NCI-H187 (cell line): Measurements from ENCODE around the gene HIF3A.

Experiments used
- DNase-seq, 2 experiments: peaks; one replicate each; lab custom pipeline; 2025; lab: John Stamatoyannopoulos, UW

HIF3A gene

GRCh38 chr19:46383846-46384245, 87.0 kb downstream of the HIF3A start:
- DNase-seq, result no peak

- DNase-seq, result no peak
Measured at GRCh38 chr19:46384396-46384795, 87.6 kb downstream of the HIF3A start.

DNA sequence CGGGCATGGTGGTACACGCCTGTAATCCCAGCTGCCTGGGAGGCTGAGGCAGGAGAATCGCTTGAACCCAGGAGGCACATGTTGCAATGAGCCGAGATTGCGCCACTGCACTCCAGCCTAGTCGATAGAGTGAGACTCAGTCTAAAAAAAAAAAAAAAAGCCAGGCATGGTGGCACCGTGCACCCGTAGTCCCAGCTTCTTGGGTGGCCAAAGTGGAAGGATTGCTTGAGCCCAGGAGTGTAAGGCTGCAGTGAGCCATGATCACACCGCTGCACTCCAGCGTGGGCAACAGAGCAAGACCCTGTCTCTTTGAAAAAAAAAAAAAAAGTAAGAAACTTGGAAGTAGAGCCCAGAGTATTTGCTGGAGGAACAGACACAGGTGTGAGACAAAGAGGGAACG, 88.8 kb downstream of the HIF3A start:
- no peak for DNase-seq

GRCh38 chr19:46386151-46386550, 89.3 kb downstream of the HIF3A start:
- DNase-seq, result no peak

DNA sequence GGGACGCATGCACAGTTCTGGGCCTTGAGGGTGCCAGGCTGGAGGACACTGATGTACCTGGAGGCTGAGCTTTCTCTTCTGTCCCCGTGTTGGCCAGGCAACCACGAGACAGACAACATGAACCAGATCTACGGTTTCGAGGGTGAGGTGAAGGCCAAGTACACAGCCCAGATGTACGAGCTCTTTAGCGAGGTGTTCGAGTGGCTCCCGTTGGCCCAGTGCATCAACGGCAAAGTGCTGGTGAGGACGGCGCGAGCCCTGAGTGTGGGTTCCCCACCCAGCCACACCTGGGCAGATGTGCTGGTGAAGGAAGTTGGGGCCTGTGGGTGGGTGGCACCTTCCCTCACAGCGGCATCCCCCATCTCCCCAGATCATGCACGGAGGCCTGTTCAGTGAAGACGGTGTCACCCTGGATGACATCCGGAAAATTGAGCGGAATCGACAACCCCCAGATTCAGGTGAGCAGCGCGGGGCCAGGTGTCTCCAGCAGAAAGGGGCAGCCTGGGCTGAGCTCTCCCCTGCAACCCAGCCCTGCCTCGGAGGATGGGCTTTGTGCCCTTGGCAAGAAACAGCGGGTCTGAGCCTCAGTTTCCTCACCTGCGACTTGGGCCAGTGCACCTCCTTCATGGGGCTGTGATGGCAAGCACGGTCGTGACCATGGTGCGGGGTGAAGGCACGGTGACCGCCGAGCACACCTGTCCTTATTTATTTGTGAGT, 90.3 kb downstream of the HIF3A start:
- no peak for DNase-seq

- no peak for DNase-seq
Measured at GRCh38 chr19:46387713-46388130, 90.9 kb downstream of the HIF3A start.

GRCh38 chr19:46388311-46389095, 91.7 kb downstream of the HIF3A start:
- DNase-seq, result no peak

GRCh38 chr19:46390121-46390858, 93.4 kb downstream of the HIF3A start:
- no peak for DNase-seq

DNA sequence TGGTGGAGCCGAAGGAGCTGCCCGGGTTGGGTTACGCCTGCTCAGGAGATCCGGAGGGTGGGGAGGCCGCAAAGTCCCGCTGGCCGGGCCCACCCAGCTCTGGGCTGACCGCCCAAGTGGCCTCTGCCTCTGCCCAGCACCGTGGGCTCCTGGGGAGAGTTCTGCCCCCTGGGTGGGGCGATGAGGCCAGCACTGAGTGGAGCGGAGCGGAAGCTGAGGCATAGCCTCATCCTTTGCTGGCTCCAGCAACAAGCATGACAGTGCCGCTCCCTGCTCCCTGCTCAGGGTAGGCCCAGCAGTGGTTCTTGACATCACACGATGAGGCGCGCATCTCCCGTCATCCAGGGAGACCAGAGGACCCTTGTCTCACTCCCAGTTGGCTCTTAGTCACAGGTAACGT, 94.0 kb downstream of the HIF3A start:
- DNase-seq, result no peak

- no peak for DNase-seq
Measured at GRCh38 chr19:46391296-46392251, 94.7 kb downstream of the HIF3A start.

DNA sequence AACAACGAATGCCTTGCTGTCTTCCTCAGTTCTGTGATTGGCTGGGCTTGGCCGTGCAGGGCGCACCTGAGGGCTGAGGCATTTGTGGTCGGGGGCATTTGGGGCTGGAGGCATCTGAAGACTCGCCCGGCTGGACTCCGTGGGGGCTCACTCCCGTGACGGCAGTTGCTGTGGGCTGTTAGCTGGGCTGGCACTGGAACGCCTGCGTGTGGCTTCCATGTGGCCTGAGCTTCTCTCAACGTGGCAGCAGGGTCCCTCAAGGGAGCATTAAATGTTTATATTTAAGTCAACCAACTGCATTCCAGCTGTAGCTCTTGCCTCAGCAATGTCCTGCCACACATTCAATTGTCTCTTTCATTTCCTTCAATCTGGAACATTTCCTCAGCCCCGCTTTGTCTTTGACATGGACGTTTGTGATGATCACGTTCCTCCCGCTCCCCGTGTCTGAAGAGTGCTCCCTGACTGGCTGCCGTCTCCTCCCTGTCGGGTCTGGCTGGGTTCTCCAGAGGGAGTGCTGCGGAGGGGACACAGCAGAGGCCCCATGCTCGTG, 95.5 kb downstream of the HIF3A start:
- DNase-seq, result no peak

DNA sequence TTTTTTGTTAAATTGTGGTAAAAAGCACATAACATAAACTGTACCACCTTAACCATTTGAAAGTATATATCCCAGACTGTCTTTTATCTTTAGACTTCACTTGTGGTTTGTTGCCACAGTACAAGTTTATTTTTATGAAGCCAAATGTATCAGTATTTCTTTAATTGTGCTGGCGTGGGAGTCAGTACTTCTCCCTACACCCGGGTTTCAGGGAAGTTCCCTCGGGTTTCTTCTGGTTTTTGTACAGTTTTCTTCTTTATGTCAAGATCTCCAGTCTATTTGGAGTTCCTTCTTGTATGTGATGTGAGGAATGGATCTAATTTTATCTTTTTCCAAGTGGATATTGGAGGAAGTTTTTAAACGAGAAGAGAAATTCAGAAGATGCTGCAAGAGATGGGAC, 96.0 kb downstream of the HIF3A start:
- DNase-seq, result no peak
